Memory B cell (primary cell): ENCODE results near the gene ACOX3.

Experiments used
- ATAC-seq: fragments of 150-1000 bp; cut with Tn5 transposase; 2 replicates; pipeline ENCODE4 v1.10.0; 2021; ENCODE audit warnings: low read depth, mild to moderate bottlenecking, moderate library complexity
- DNase-seq, 2 donors: peaks; one replicate each; pipeline ENCODE4 v3.0.0; 2022; ENCODE audit warnings: low spot score in 2 of 2
- H3K27ac Mint-ChIP-seq: one replicate; pipeline ENCODE4 v1.8.0; 2022; ENCODE audit warnings: mild to moderate bottlenecking, moderate library complexity, mixed read lengths
- H3K27me3 Mint-ChIP-seq: one replicate; pipeline ENCODE4 v1.8.0; 2022; ENCODE audit warnings: mixed read lengths
- H3K36me3 Mint-ChIP-seq: one replicate; pipeline ENCODE4 v1.8.0; 2022; ENCODE audit warnings: mild to moderate bottlenecking, mixed read lengths
- H3K4me1 Mint-ChIP-seq: one replicate; pipeline ENCODE4 v1.8.0; 2022; ENCODE audit warnings: mixed read lengths
- H3K4me3 Mint-ChIP-seq: one replicate; pipeline ENCODE4 v1.8.0; 2022; ENCODE audit warnings: mild to moderate bottlenecking, moderate library complexity, mixed read lengths
- H3K9me3 Mint-ChIP-seq: one replicate; pipeline ENCODE4 v1.8.0; 2022; ENCODE audit warnings: mixed read lengths

Gene ACOX3

GRCh38 chr4:8369426-8370105, 71.0 kb downstream of the ACOX3 start:
- no peak for DNase-seq
- Mint-ChIP-seq H3K4me3 (no peak overlapping the region), H3K4me1 (no peaks in the 10 kb centered on the region), H3K9me3 (no peaks in the 10 kb centered on the region), H3K27ac (no peak overlapping the region), H3K27me3 (no peaks in the 10 kb centered on the region), H3K36me3 (peaks cover 9% of the 10 kb centered on the region)
- ATAC-seq: no peak

GRCh38 chr4:8368998-8369397, 71.5 kb downstream of the ACOX3 start:
- Mint-ChIP-seq H3K36me3 (peaks cover 11% of the 10 kb centered on the region), H3K27ac (no peak overlapping the region), H3K27me3 (no peaks in the 10 kb centered on the region), H3K4me3 (no peak overlapping the region), H3K4me1 (no peaks in the 10 kb centered on the region), H3K9me3 (peaks cover under 1% of the 10 kb centered on the region)
- DNase-seq (no peak), ATAC-seq (no peak)

GRCh38 chr4:8368061-8368481, 72.5 kb downstream of the ACOX3 start:
- peaks cover 5% of the 10 kb centered on the region for H3K9me3 Mint-ChIP-seq
- H3K27me3 Mint-ChIP-seq: no peaks in the 10 kb centered on the region
- DNase-seq: no peak
- H3K36me3 Mint-ChIP-seq: peaks cover 10% of the 10 kb centered on the region
- no peak for ATAC-seq
- no peaks in the 10 kb centered on the region for H3K4me1 Mint-ChIP-seq
- H3K27ac Mint-ChIP-seq: no peak overlapping the region
- no peak overlapping the region for H3K4me3 Mint-ChIP-seq

- Mint-ChIP-seq H3K27ac (no peak overlapping the region), H3K4me3 (no peak overlapping the region), H3K4me1 (no peaks in the 10 kb centered on the region), H3K27me3 (no peaks in the 10 kb centered on the region), H3K9me3 (peaks cover 5% of the 10 kb centered on the region), H3K36me3 (peaks cover 10% of the 10 kb centered on the region)
- ATAC-seq (no peak), DNase-seq (no peak)
Measured at GRCh38 chr4:8366601-8367000, 73.9 kb downstream of the ACOX3 start.

GRCh38 chr4:8365951-8366350, 74.6 kb downstream of the ACOX3 start:
- H3K4me1 Mint-ChIP-seq: no peaks in the 10 kb centered on the region
- ATAC-seq (no peak), DNase-seq (no peak)
- no peak overlapping the region for H3K27ac Mint-ChIP-seq
- no peak overlapping the region for H3K4me3 Mint-ChIP-seq
- no peaks in the 10 kb centered on the region for H3K27me3 Mint-ChIP-seq
- H3K36me3 Mint-ChIP-seq: peaks cover 10% of the 10 kb centered on the region
- peaks cover 5% of the 10 kb centered on the region for H3K9me3 Mint-ChIP-seq

GRCh38 chr4:8365353-8365752, 75.2 kb downstream of the ACOX3 start:
- H3K27ac Mint-ChIP-seq: no peak overlapping the region
- no peak overlapping the region for H3K4me3 Mint-ChIP-seq
- no peak for ATAC-seq
- no peaks in the 10 kb centered on the region for H3K4me1 Mint-ChIP-seq
- no peak for DNase-seq
- H3K9me3 Mint-ChIP-seq: peaks cover 5% of the 10 kb centered on the region
- peaks cover 10% of the 10 kb centered on the region for H3K36me3 Mint-ChIP-seq
- no peaks in the 10 kb centered on the region for H3K27me3 Mint-ChIP-seq

- ATAC-seq (no peak), DNase-seq (no peak)
- H3K4me3 Mint-ChIP-seq: no peak overlapping the region
Measured at GRCh38 chr4:8364848-8365350, 75.6 kb downstream of the ACOX3 start.

GRCh38 chr4:8364141-8364540, 76.4 kb downstream of the ACOX3 start:
- Mint-ChIP-seq H3K27ac (no peak overlapping the region), H3K36me3 (peaks cover 10% of the 10 kb centered on the region), H3K4me3 (no peak overlapping the region), H3K9me3 (peaks cover 5% of the 10 kb centered on the region), H3K4me1 (no peaks in the 10 kb centered on the region), H3K27me3 (no peaks in the 10 kb centered on the region)
- ATAC-seq (no peak), DNase-seq (no peak)

More at GRCh38 chr4:8364848-8365350, 75.6 kb downstream of the ACOX3 start:
- H3K4me1 Mint-ChIP-seq: no peaks in the 10 kb centered on the region
- no peaks in the 10 kb centered on the region for H3K27me3 Mint-ChIP-seq
- peaks cover 10% of the 10 kb centered on the region for H3K36me3 Mint-ChIP-seq
- no peak overlapping the region for H3K27ac Mint-ChIP-seq
- H3K9me3 Mint-ChIP-seq: peaks cover 5% of the 10 kb centered on the region

- Mint-ChIP-seq H3K4me3 (no peak overlapping the region), H3K36me3 (peaks cover 10% of the 10 kb centered on the region), H3K4me1 (no peaks in the 10 kb centered on the region), H3K27me3 (no peaks in the 10 kb centered on the region), H3K27ac (no peak overlapping the region), H3K9me3 (peaks cover 5% of the 10 kb centered on the region)
- DNase-seq (no peak), ATAC-seq (no peak)
Measured at GRCh38 chr4:8362483-8362882, 78.0 kb downstream of the ACOX3 start.

- no peak overlapping the region for H3K27ac Mint-ChIP-seq
- ATAC-seq (no peak), DNase-seq (no peak)
- H3K4me3 Mint-ChIP-seq: no peak overlapping the region
- no peaks in the 10 kb centered on the region for H3K4me1 Mint-ChIP-seq
- H3K36me3 Mint-ChIP-seq: peaks cover 3% of the 10 kb centered on the region
- no peaks in the 10 kb centered on the region for H3K27me3 Mint-ChIP-seq
- peaks cover 5% of the 10 kb centered on the region for H3K9me3 Mint-ChIP-seq
Measured at GRCh38 chr4:8359193-8359592, 81.3 kb downstream of the ACOX3 start.

GRCh38 chr4:8356856-8357255, 83.7 kb downstream of the ACOX3 start:
- Mint-ChIP-seq H3K4me1 (no peaks in the 10 kb centered on the region), H3K4me3 (no peak overlapping the region), H3K27me3 (peaks cover 1% of the 10 kb centered on the region), H3K9me3 (peaks cover 2% of the 10 kb centered on the region), H3K36me3 (no peaks in the 10 kb centered on the region), H3K27ac (no peak overlapping the region)
- no peak for DNase-seq
- ATAC-seq: no peak

GRCh38 chr4:8355864-8356565, 84.5 kb downstream of the ACOX3 start:
- Mint-ChIP-seq H3K9me3 (peaks cover 2% of the 10 kb centered on the region), H3K4me1 (no peaks in the 10 kb centered on the region), H3K4me3 (no peak overlapping the region), H3K27me3 (peaks cover 1% of the 10 kb centered on the region), H3K27ac (no peak overlapping the region), H3K36me3 (no peaks in the 10 kb centered on the region)
- DNase-seq (no peak), ATAC-seq (no peak)

GRCh38 chr4:8355306-8355705, 85.2 kb downstream of the ACOX3 start:
- Mint-ChIP-seq H3K9me3 (peaks cover 2% of the 10 kb centered on the region), H3K4me1 (no peaks in the 10 kb centered on the region), H3K27me3 (peaks cover 3% of the 10 kb centered on the region), H3K36me3 (no peaks in the 10 kb centered on the region), H3K27ac (no peak overlapping the region), H3K4me3 (no peak overlapping the region)
- no peak for ATAC-seq
- no peak for DNase-seq

- no peaks in the 10 kb centered on the region for H3K4me1 Mint-ChIP-seq
- peaks cover 5% of the 10 kb centered on the region for H3K27me3 Mint-ChIP-seq
- peaks cover 2% of the 10 kb centered on the region for H3K9me3 Mint-ChIP-seq
- DNase-seq: no peak
- no peak for ATAC-seq
- H3K36me3 Mint-ChIP-seq: no peaks in the 10 kb centered on the region
- no peak overlapping the region for H3K27ac Mint-ChIP-seq
- H3K4me3 Mint-ChIP-seq: no peak overlapping the region
Measured at GRCh38 chr4:8353912-8354453, 86.5 kb downstream of the ACOX3 start.
